GM19395 (cell line): Measurements from ENCODE around the gene MAP2K1.
A peak's percentile ranks its signal among the peaks of the same experiment; 100 is the strongest.
"Not testable (repeated sequence)": the region's sequence is repeated elsewhere in the genome, so short reads cannot be mapped to it uniquely, and the experiment has no call there.

Experiments used
- ATAC-seq: cut with Tn5 transposase; IDR thresholded peaks from one replicate; pipeline ENCODE4 v1.9.1; 2021; ENCODE audit warnings: mild to moderate bottlenecking, moderate library complexity; ENCODE audit not compliant: unreplicated experiment

Gene MAP2K1

GRCh38 chr15:66390678-66391077 lies 4.0 kb downstream of the MAP2K1 start:
- no peak for ATAC-seq

- ATAC-seq, result not testable (repeated sequence)
These were observed 6.3 kb downstream of the MAP2K1 start for GRCh38 chr15:66393037-66393436.

GRCh38 chr15:66394472-66394871 lies 7.8 kb downstream of the MAP2K1 start:
- ATAC-seq, result no peak

- no peak for ATAC-seq
These were observed 8.2 kb downstream of the MAP2K1 start for GRCh38 chr15:66394915-66395314.

GRCh38 chr15:66399276-66399675 lies 12.6 kb downstream of the MAP2K1 start:
- no peak for ATAC-seq

- no peak for ATAC-seq
These were observed 13.7 kb downstream of the MAP2K1 start for GRCh38 chr15:66400351-66400774.

GRCh38 chr15:66401130-66402021 lies 14.7 kb downstream of the MAP2K1 start:
- peak; percentile 52 for ATAC-seq

- no peak for ATAC-seq
These were observed 16.1 kb downstream of the MAP2K1 start for GRCh38 chr15:66402761-66403284.

GRCh38 chr15:66403323-66403722 lies 16.6 kb downstream of the MAP2K1 start:
- no peak for ATAC-seq

GRCh38 chr15:66404122-66404521 lies 17.4 kb downstream of the MAP2K1 start:
- ATAC-seq, result no peak

- no peak for ATAC-seq
These were observed 17.8 kb downstream of the MAP2K1 start for GRCh38 chr15:66404532-66404931.

GRCh38 chr15:66405007-66405406 lies 18.3 kb downstream of the MAP2K1 start:
- ATAC-seq, result no peak

- ATAC-seq, result no peak
These were observed 18.9 kb downstream of the MAP2K1 start for GRCh38 chr15:66405615-66406014.

- no peak for ATAC-seq
These were observed 21.5 kb downstream of the MAP2K1 start for GRCh38 chr15:66408254-66408653.

GRCh38 chr15:66408675-66409282 lies 22.1 kb downstream of the MAP2K1 start:
- no peak for ATAC-seq

GRCh38 chr15:66409565-66410108 lies 22.9 kb downstream of the MAP2K1 start:
- ATAC-seq, result no peak

- no peak for ATAC-seq
These were observed 24.5 kb downstream of the MAP2K1 start for GRCh38 chr15:66411190-66411589.

GRCh38 chr15:66412220-66412619 lies 25.5 kb downstream of the MAP2K1 start:
- no peak for ATAC-seq

- ATAC-seq, result no peak
These were observed 26.9 kb downstream of the MAP2K1 start for GRCh38 chr15:66413579-66413978.

GRCh38 chr15:66415360-66415759 lies 28.6 kb downstream of the MAP2K1 start:
- ATAC-seq, result no peak

- ATAC-seq, result no peak
These were observed 31.0 kb downstream of the MAP2K1 start for GRCh38 chr15:66417736-66418135.

- ATAC-seq, result no peak
These were observed 32.8 kb downstream of the MAP2K1 start for GRCh38 chr15:66419471-66419870.
